Measurements from ENCODE around the gene DNAJC5.

The DNAJC5 gene

DNA sequence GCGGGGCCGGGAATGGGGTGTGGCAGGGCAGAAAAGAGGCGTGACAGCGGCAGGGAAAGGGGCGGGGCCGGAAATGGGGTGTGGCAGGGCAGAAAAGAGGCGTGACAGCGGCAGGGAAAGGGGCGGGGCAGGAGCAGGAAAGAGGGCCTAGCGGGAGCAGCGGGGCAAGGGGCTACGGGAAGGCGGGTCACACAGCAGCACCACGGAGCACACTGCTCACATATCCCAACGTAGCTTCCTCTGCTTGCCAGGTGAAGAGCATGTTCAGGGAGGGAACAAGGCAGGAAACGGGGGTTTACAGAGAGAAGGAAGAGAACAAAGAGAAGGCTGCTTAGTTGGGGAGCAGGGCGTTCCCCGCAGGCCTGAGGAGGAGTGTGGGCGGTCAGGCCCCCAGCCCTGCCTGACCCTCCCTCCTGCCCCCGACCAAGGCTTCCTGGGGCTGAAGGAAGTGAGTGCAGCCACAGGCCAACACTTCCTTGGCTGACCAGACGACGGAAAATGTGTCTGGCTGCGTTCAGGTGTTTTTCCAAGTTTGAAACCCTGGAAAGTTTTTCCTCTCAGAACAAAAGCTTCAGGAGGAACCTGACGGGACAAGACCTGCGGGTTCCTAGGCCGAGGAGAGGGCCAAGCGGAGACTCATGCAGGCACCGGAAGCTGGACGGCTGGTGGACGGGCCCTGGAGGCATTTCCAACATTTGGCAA, 47.5 kb downstream of the DNAJC5 start:
- DNase-seq = peak; percentile 73

DNA sequence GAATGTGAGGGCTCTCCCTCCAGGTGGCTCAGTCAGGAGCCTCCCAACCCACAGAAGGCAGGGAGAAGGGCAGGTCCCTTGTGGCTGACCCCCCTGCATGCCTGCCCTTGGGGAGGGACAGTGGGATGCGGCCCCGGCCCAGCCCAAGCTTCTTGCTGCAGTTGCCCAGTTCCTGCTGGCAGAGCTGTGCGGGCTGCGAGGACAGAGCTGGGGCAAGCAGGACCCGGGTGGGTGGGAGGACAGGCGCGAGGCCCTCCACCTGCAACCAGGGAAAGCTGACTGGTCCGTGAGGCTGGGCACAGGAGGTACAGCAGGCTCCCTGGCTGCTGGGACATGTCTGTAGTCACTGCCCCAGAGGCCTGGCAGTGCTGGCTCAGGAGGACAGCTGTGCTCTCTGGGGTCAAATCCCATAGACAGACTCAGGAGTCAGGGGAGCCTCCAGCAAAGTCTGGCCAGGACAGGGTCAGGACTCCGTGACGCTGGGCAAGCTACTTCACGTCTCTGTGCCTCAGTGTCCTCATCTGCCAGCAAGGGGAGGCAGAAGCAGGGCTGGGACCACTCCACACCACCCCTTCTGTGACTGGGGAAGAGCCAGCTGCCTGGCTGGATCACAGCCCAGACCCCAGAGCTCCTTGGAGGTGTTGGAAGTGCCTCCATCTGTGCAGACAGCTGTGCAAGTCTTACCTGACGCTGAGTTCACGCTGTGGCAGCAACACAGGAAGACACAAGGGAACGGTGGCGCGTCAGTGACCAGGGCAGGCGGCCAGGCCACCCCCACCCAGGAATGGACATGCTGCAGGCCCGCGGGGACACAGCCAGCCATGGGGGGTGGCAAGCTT, 48.3 kb downstream of the DNAJC5 start:
- no peak for DNase-seq

DNA sequence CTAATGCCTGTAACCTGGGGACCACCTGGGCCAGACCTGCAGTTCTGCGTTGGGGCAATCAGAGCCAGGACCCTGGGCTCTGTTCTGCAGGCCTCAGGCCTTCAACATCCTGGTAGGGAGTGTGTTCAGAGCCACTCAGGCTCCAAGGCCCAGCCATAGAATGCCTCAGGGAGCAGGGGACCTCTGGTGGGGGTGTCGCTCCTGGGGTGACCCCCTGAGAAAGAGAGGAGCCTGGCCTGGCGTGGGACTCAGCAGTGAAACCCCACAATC, 48.8 kb downstream of the DNAJC5 start:
- DNase-seq = no peak

DNA sequence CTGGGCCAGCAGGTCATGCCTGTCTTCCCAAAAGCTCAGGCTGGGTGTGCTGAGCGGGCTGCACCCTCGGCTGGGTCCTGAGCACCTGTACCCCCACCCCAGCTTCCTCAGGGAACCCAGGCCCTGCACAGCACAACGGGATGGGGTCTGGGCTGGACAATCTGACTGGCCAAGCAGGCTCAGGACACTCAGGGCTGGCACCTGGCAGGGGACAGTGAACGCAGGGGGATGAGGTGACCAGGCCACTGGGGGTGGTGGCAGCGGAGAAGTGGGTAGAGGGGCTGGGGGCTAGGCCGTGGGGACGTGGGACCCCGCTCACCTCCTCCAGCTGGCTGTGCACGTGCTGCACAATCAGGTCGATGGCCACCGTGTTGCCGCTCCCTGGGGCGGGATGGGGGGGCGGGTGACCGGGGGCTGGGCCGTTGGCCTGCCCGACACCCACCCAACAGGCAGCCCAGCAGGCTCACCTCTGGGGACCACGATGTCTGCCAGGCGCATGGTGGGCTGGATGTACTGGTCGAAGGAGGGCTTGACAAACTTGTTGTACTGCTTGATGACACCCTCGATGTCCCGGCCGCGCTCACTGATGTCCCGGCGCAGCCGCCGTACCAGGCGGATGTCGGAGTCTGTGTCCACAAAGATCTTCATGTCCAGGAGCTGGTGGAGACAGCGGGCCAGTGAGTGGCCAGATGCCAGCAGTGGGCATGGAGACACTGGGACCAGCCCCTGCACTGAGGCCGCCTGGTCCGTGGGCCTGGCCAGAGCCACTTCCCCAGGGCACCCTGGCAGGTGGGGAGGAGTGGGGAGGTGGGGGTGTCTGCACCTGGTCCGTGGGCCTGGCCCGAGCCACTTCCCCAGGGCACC, 49.4 kb downstream of the DNAJC5 start:
- DNase-seq = no peak

DNA sequence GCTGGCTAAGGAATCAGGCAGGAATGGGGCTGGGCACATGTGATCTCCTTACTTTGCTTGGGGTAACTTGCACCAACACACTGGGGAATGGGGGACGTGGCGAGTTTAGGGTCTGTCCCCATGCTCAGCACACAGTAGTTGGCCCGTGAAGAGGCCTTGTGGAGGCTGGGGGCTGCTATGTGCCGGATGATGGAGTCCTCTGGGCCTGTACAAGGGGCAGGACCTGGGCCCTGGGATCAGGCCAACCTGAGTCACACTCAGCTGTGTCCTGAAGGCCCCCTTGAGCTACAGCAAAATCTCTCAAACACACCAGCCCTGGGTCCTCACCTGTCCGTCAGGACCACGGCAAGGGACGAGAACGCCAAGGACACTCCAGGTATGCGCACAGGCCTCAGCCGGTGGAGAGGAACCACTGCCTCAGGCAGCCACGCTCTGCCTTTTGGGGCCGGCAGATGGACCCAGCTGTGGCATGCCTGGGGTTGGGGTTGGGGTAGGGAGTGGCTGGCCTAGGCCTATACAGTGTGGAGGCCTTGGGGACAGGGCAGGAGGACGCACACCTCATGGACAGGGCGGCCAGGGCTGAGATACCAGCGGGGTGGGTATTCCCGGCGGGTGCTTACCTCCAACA, 50.2 kb downstream of the DNAJC5 start:
- no peak for DNase-seq

DNA sequence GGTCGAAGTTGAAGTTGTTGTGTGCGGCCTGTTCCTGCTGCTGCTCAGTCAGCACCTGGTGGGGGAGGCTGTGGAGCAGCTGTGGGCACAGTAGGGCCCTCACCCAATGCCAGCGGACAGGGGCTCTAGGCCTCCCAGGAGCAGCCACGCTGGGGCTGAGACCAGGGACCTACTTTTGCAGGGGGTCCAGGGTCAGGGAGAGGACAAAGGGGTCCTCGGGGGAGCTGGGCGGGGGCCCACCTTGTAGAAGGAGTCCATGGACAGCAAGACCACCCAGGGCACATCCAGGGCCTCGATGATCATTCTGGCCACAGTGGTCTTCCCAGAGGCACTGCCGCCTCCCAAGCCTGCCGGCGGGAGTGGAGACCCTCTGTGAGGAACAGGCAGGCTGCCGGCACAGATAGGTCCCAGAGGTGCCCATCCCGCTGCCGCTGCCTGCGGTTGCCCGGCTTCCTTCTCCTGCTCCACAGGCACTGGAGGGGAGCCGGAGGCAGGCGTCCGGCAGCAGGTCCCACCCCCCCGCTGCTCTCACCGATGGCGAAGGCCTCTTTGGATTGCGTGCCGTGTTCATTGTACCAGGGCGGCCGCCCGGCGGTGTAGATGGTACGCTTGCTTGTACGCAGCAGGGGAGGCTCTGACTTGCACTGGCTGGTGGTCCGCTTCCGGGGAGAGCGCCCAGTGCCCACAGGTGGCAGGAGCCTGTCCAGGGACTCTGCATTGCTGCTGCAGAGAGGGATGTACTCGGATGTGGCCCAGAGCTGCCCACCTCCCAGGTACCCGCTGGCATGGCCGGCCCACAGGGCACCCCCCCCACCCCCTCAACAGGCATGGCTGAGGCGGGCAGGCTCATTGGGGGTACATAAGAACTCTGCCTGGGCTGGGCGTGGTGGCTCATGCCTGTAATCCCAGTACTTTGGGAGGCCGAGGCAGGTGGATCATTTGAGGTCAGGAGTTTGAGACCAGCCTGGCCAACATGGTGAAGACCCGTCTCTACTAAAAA, 51.3 kb downstream of the DNAJC5 start:
- DNase-seq = no peak

DNA sequence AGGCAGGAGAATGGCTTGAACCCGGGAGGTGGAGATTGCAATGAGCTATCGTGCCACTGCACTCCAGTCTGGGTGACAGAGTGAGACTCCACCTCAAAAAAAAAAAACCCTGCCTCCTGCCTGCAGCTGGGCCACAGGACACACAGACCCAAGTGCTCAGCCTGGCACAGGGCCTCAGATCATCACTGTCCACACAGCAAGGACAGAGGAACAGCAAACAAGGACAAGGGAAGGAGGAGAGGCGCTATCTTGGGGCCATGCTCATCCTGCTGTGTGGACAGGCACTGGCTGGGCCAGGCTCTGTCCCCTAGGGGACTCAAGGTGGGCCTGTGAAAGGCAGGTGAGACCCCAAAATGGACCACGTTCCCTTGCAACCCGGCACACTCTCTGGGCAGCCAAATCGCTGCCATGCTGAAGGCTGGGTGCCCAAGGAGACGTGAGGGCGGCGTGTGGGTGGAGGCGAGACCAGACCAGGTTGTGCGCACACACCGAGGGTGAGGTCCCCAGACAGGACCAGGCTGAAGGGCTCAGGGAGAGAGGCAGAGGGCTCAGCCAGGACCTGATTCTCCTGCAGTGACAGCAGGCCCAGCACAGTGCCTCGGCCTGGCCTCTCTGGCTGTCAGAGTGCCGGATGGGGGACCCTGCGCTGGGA, 52.2 kb downstream of the DNAJC5 start:
- DNase-seq = no peak

DNA sequence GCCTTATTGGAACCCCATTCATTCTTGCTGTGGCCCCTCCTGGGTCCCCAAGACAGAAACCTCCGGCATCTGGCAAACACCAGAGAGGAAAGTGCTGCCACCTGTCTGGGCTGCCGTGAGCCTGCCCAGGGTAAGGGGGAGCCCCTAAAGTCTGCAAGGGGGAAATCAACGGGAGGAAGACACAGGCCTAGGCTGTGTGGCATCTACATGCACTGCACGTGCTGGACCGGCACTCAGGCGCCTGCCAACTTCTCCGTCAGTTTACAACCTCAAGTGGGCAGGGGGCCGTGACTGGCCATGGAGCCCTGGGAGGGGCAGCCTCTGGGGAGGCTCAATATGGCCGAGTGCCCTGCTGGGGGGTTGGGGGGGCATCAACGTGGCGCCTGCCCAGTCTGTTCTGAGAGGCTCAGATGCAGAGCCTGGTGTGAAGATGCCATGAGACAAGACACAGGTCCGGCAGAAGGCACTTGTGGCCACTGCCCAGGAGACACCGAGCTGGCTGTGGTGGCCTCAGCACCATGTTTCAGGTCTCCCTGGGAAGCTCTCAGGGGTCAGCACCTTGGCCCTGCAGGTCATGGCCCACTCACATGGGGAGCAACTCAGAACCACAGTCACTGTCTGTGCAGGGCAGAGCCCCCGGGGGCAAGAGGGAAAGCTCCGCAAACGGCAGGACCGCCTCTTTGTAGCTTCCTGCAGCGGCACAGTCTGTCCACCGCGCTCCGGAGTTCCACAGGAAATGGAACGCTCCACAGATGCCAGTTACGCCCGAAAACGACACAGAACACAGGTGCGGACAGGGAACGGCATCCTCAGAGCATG, 52.9 kb downstream of the DNAJC5 start:
- DNase-seq = peak; percentile 49

DNA sequence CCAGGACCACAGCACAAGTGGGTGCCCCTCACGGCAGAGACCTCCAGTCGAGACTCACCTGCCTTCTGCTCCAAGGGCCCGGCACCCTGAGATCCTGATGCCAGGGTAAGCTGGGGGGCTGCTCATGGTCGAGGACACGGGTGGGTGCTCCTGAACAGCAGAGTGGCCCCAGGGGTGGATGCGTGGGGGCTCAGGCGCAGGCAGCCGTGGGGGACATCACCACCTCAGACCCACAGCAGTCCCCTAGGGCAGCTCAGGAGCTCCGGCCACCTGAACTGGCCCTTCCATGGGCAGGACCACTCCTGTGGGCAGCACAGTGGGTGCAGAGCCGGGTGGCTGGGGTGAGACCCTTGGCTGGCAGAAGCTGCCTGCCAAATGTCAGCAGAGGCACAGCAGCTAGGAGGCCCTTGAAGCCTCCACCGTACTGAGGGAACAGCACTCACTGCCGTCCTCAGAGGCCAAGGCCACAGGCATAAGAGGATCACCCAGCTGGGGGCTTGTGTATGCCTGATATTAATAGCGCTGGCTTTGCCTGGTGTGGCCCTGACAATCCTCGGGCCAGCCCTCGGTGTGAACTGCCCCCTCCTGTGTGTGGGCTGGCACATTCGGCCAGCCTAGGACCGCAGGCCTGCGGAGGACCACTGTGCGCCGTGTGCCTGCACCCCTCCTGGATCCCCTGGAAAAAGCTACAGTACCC, 55.9 kb downstream of the DNAJC5 start:
- DNase-seq = no peak

DNA sequence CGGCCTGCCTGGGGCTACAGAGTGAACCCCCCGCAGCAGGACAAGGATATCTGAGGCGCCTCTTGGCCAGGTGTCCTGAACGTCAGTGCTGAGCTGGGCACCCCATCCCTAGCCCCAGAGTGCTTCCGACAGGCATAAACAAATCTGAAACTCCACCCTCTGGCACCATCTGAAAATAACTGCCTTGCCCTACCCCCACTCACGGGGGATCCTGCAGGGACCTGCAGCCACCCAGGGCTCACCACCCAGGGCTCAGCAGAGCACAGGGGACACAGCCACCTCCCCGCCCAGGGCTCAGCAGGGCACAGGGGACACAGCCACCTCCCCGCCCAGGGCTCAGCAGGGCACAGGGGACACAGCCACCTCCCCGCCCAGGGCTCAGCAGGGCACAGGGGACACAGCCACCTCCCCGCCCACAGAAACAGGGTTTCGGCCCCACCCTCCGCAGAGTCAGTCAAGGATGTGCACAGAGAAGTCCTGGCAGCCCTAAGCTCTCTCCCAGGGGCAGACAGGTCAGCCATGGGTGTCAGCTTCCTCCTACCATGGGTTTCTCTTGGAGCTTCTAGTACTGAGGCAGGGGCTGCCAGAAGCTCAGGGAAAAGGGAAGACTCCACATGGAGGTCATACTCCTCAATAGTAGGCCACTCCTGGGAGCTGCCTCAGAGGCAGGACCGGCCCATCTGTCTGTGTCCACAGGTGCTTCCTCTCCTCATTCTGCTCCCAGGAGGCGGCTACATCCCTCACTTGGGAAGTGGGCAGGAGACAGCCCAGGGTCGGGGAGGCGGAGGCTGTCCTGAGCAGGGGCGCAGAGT, 56.7 kb downstream of the DNAJC5 start:
- DNase-seq = no peak

DNA sequence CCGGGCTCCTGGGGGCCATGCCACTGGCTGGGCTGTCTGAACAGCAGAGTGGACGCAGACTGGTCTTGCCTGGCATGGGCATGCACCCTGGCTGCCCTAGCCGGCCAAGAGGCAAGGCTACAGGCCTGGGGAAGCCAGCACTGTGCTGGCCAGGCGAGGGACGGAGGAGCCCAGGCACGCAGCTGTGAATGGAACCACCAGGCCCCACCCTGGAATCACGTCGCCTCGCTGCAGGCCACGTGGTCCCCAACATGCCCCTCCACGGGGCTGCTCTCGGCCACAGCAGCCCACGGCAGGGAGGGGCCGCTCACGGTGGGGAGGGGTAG, 57.2 kb downstream of the DNAJC5 start:
- DNase-seq = no peak

DNA sequence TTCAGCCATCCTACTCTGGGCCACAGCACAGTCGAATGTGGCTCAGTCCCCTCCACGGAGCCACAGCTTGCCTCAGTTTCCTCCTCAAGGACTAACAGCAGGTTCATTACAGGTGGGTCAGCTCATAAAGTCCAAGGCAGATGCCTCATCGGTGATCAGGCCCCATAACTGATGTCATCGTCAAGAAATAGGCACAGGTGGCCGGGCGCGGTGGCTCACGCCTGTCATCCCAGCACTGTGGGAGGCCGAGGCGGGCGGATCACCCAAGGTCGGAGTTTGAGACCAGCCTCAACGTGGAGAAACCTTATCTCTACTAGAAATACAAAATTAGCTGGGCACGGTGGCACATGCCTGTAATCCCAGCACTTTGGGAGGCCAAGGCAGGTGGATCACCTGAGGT, 57.8 kb downstream of the DNAJC5 start:
- DNase-seq = no peak

DNA sequence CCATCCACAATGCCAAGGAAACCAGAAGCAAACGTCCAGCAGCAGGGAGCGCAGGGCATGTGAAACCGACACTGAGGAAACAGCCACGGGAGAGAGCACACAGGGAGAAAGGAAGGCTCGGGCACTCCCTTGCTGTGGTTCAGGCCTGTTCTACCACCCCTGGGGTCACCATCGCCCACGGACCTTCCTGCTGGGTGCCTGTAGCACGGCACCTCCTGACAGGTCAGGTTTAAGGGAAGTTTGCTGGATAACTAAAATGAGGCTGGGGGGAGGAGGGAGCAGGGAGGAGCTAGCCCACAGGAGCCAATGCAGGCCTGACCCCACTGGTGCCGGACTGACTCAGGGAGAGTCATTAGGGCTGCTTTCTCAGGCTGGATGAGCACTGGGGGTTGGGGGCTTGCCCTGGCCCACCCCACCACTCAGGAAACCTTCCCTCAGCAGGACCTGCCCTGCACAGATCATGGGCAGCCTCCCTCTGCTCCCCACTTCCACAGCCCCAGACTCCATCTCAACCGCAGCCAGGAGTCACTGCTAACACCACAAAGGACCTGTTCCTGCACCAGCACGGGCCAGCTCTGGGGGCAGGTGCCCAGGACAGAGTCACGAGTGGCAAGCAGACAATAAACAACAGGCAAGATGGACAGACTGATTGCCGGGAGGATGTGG, 59.0 kb downstream of the DNAJC5 start:
- no peak for DNase-seq

DNA sequence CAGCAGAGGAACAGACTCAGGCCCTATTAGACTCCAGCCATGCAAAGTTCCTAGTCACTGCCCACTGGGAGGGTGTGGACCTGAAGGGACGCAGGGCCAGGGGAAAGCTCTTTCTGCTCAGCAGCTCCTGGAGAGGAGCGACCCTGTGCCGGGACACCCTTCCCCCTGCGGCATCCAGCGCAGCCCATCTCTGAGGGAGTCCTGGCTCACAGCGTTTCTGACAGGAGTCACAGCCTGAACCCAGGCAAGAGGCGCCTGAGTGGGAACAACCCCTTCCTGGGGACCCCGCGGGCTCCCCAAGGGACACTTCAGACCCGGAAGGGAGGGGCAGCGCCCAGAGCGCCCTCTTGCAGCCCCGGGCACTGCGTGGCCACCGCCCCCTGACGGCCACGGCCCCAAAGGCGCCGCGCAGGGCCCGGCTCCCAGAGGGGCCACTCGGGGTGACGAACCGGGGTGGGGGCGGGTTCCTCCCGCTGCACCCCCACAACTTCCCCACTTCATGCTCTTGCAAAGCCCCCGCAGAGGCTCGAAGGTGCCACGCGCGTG, 60.4 kb downstream of the DNAJC5 start:
- peak; percentile 63 for DNase-seq

DNA sequence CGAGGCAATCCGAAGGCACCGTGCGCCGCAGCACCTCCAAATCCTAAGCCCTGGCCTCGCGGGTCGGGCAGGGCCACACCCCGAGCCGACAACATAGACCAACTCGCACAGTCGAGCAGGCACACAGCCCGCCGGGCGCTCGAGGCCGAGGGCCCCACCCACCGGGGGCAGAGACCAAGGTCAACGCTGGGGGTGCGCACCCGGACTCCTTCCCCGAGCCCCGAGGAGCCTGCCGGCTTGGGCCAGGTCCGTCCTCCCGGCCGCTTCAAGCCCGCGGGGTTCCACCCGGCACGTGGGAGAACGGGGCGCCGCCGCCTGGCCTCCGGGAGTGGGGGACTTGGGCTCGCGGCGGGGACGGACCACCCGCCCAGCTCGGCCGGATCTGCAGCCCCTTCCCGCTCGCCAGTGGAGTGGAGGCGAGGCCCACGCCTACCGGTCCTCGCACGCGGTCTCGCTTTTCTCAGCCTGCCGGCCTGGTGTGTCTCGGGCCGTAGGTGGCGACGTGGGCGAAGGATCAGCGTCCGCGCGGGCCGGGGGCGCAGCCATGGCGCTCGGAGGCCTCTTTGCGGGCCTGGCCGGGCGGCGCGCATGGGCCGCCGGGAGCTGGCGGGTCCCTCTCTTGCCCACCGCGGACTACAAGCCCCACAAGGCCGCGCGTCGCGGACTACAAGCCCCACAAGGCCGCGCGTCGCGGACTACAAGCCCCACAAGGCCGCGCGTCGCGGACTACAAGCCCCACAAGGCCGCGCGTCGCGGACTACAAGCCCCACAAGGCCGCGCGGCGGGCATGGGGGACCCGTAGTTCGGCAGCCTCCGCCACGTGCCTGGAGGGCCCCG, 61.1 kb downstream of the DNAJC5 start, which contains the start of gene UCKL1:
Gene UCKL1, minus strand, starts transcription at position 590 of the 837 bp plus-strand sequence. Its CDS starts 44 bp downstream, at position 546.
- peak; percentile 96 for DNase-seq

DNA sequence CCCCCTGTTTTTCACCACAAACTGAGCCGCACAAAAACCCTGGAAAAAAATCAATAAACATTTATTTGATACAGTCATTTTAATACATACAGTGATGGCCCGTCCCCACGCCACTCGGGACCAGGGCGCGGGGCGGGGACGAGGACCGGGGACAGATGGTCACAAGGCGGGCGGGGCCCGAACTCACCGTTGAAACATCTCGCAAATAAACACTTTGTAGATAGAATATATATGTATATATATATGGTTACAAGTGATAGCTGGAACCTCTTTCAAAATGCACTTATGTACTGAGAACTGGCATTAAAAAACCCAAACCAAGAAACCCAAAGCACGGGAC, 61.7 kb downstream of the DNAJC5 start:
- DNase-seq = no peak

DNA sequence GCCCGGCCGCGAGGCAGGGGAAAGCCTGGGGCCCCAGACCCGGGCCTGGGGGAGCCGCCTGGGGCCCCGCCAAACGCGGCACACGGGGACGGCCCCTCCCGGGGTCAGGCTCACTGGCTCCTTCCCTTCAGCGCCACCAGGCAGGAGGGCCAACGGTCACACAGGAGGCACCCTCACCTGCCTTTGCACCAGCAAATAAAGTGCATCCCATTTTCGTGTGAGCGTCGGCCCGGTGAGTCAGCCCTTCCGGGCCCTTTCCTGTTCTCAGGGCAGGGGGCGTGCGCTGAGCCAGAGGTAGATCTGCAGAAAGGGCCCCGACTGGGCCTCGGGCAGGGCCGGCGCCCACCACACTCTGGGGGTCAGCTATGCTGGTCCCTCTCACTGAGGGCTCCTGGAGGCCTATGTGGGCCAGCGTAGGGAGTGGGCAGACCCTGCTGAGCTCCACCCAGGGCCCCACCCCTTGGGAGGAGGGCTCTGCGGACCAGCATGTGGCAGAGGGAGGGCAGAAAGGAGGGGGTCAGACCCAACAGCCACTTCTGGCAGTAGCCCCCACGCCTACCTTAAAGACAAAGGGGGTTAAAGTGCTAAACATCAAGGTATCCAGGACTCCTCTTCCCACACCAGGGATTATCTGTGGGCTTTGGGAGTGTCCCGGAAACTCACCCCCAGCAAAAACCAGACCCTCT, 62.2 kb downstream of the DNAJC5 start:
- peak; percentile 86 for DNase-seq
